ENCODE data around the gene STARD13. TPM values are rescaled to one million over a fixed set of nuclear protein-coding genes. Genes with fewer than 3 reads are reported as not detected.

STARD13 gene, protein sequence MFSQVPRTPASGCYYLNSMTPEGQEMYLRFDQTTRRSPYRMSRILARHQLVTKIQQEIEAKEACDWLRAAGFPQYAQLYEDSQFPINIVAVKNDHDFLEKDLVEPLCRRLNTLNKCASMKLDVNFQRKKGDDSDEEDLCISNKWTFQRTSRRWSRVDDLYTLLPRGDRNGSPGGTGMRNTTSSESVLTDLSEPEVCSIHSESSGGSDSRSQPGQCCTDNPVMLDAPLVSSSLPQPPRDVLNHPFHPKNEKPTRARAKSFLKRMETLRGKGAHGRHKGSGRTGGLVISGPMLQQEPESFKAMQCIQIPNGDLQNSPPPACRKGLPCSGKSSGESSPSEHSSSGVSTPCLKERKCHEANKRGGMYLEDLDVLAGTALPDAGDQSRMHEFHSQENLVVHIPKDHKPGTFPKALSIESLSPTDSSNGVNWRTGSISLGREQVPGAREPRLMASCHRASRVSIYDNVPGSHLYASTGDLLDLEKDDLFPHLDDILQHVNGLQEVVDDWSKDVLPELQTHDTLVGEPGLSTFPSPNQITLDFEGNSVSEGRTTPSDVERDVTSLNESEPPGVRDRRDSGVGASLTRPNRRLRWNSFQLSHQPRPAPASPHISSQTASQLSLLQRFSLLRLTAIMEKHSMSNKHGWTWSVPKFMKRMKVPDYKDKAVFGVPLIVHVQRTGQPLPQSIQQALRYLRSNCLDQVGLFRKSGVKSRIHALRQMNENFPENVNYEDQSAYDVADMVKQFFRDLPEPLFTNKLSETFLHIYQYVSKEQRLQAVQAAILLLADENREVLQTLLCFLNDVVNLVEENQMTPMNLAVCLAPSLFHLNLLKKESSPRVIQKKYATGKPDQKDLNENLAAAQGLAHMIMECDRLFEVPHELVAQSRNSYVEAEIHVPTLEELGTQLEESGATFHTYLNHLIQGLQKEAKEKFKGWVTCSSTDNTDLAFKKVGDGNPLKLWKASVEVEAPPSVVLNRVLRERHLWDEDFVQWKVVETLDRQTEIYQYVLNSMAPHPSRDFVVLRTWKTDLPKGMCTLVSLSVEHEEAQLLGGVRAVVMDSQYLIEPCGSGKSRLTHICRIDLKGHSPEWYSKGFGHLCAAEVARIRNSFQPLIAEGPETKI
- total RNA-seq (10 to 100 TPM; 28.1 to 43.6 TPM), polyA plus RNA-seq (ENCODE audit: insufficient read length in 6 of 6) (10 to 100 TPM; 21.9 to 25.0 (median 24.1) TPM)
- long read RNA-seq, donor 1, full-length matches to known transcripts: 1 of 1 reads
- long read RNA-seq, donor 1, partial matches to known transcripts: 0 of 1 reads
- long read RNA-seq, donor 1, other reads (novel, unspliced or antisense): 0 of 1 reads
- long read RNA-seq, donor 2, full-length matches to known transcripts: 1 of 1 reads
- long read RNA-seq, donor 2, partial matches to known transcripts: 0 of 1 reads
- long read RNA-seq, donor 2, other reads (novel, unspliced or antisense): 0 of 1 reads
- long read RNA-seq, donor 3: 0 reads
- long read RNA-seq, donor 4, partial matches to known transcripts: 0 of 2 reads
- long read RNA-seq, donor 4, other reads (novel, unspliced or antisense): 1 of 2 reads
- long read RNA-seq, donor 5, full-length matches to known transcripts: 1 of 1 reads
- long read RNA-seq, donor 5, partial matches to known transcripts: 0 of 1 reads
- long read RNA-seq, donor 5, other reads (novel, unspliced or antisense): 0 of 1 reads
- long read RNA-seq, donor 6: 0 reads
- long read RNA-seq, donor 7, full-length matches to known transcripts: 1 of 1 reads
- long read RNA-seq, donor 7, partial matches to known transcripts: 0 of 1 reads
- long read RNA-seq, donor 7, other reads (novel, unspliced or antisense): 0 of 1 reads
- long read RNA-seq, donor 8, full-length matches to known transcripts: 2 of 2 reads
- long read RNA-seq, donor 8, partial matches to known transcripts: 0 of 2 reads
- long read RNA-seq, donor 8, other reads (novel, unspliced or antisense): 0 of 2 reads
- long read RNA-seq, donor 9: 0 reads
- long read RNA-seq, donor 10, partial matches to known transcripts: 1 of 12 reads
- long read RNA-seq, donor 10, other reads (novel, unspliced or antisense): 10 of 12 reads
- long read RNA-seq, donor 11, full-length matches to known transcripts: 2 of 2 reads
- long read RNA-seq, donor 11, partial matches to known transcripts: 0 of 2 reads
- long read RNA-seq, donor 11, other reads (novel, unspliced or antisense): 0 of 2 reads
- long read RNA-seq, donor 12, full-length matches to known transcripts: 2 of 2 reads
- long read RNA-seq, donor 12, partial matches to known transcripts: 0 of 2 reads
- long read RNA-seq, donor 12, other reads (novel, unspliced or antisense): 0 of 2 reads

DNA sequence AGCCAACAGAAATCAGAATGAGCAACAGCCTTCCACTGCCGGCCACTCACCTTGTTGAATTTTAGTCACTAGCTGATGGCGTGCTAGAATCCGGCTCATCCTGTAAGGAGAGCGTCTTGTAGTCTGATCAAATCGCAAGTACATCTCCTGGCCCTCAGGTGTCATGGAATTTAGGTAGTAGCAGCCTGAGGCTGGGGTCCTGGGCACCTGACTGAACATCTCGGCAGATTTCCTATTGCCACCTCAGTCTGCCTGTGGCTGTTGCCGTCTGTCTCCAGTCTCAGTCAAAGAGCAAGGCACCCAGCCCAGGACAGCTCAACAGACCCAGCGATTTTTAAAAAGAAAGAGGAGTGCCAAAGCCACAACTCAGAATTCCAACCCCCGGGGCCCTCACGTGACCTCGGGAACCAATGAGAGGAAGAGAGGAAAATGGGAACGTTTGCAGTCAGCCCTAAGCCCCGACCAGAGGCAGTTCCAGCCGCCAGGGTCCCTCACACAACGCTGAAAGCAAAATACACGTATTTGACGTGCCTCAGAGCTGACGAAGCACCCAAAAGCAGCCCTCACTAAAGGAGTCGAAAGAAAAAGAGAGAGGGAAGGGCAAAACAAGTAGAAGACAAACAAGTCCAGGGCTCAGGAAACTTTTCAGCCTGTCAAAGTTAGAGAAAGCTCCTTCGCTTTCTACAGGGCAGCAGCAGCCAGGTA, at the start of gene STARD13:
Gene STARD13 (minus strand): TSS at position 336 of the 705 bp plus-strand sequence. CDS start 117 bp downstream, at position 219.
- Histone ChIP-seq H3K36me3 (no peaks in the 10 kb centered on the region), H3K9me3 (no peaks in the 10 kb centered on the region), H3K4me1 (peaks cover 6 to 13% of the 10 kb centered on the region in 2 donors), H3K4me3 (peak within 1 kb of the TSS; percentile 53 to 55), H3K27me3 (no peaks in the 10 kb centered on the region), H3K27ac (peak within 1 kb of the TSS; percentile 91 to 96)
- intact Hi-C loops (cut with DNase I): no loop called here
- TF ChIP-seq, protein P1, sequence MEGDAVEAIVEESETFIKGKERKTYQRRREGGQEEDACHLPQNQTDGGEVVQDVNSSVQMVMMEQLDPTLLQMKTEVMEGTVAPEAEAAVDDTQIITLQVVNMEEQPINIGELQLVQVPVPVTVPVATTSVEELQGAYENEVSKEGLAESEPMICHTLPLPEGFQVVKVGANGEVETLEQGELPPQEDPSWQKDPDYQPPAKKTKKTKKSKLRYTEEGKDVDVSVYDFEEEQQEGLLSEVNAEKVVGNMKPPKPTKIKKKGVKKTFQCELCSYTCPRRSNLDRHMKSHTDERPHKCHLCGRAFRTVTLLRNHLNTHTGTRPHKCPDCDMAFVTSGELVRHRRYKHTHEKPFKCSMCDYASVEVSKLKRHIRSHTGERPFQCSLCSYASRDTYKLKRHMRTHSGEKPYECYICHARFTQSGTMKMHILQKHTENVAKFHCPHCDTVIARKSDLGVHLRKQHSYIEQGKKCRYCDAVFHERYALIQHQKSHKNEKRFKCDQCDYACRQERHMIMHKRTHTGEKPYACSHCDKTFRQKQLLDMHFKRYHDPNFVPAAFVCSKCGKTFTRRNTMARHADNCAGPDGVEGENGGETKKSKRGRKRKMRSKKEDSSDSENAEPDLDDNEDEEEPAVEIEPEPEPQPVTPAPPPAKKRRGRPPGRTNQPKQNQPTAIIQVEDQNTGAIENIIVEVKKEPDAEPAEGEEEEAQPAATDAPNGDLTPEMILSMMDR (IDR thresholded peaks at IDR 0.05): peak; percentile 14 to 50
- ATAC-seq (peak; percentile 93), DNase-seq (peak; percentile 86 to 96 (median 93))

DNA sequence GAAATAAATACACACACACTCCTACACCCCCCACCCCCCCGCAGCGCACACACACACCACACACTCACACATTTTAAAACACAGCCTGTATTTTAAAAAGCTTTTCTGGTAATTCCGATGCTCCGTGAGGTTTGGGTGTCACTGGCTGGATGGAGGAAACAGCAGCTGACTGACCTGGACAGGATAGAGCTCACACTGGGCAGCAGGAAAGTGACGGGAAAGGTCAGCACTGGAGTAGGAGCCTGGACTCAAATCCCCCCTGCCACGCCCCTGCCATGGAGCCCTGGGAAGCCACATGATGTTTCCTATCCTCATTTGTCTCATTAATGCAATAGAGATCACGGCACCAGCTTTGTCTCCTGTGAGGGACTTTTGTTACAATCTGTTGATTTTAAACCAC, 49.3 kb upstream of the STARD13 start:
- TF ChIP-seq, protein P1 (IDR thresholded peaks at IDR 0.05): no peak
- Histone ChIP-seq H3K27me3 (no peaks in the 10 kb centered on the region), H3K9me3 (no peaks in the 10 kb centered on the region), H3K27ac (no peak overlapping the region), H3K4me3 (no peak overlapping the region), H3K36me3 (no peaks in the 10 kb centered on the region), H3K4me1 (no peaks in the 10 kb centered on the region)
- DNase-seq (no peak), ATAC-seq (no peak)
- intact Hi-C loops (cut with DNase I): no loop called here

DNA sequence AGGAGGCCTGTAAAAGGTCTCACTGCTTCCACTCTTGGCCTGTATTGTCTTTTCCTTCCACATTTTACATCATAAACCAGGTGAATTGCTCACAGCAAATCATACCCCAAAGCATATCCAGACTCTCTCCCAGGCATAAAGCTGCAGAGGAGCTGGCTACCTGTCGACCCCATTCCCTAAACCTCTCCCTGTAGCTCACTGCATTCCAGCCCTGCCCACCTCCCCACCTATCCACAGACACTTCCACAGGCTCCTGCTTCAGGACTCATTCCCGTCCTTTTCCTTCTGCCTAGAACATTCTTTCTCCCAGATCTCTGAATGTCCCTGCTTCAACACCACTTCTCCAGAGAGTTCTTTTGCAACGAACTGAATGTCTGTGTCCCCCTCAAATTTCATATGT, 46.4 kb upstream of the STARD13 start:
- Histone ChIP-seq H3K36me3 (no peaks in the 10 kb centered on the region), H3K4me3 (no peak overlapping the region), H3K4me1 (no peaks in the 10 kb centered on the region), H3K27me3 (no peaks in the 10 kb centered on the region), H3K9me3 (no peaks in the 10 kb centered on the region), H3K27ac (no peak overlapping the region)
- DNase-seq: no peak
- TF ChIP-seq, protein P1 (IDR thresholded peaks at IDR 0.05): no peak
- intact Hi-C loops (cut with DNase I): no loop called here
- no peak for ATAC-seq

Measured in left lung (tissue), 14 donors.